HEK293 (cell line): ENCODE results near the gene ANP32A.

ENCODE experiments used
- CTCF ChIA-PET: fragments of 350-600 bp; formaldehyde crosslinking; extraction: SDS; loops from one replicate; lab custom pipeline; 2021; ENCODE audit warnings: antibody characterized with exemption; lab: Yijun Ruan, JAX
- POLR2A ChIA-PET: fragments of 300-600 bp; formaldehyde crosslinking; extraction: SDS; loops from one replicate; lab custom pipeline; 2020; ENCODE audit warnings: antibody characterized with exemption, inconsistent platforms; lab: Yijun Ruan, JAX
- H3K27ac ChIP-seq: fragments of 200-500 bp; sonication (Bioruptor generic); 2 replicates; pipeline ENCODE4 v1.5.1; 2014; ENCODE audit warnings: low read depth, low read length, control low read depth, inconsistent platforms; ENCODE audit errors: extremely low read depth
- H3K36me3 ChIP-seq, 2 experiments: fragments of 200-500 bp in 1 of 2; sonication (Bioruptor generic) in 1 of 2; 1 replicate in 1 of 2; 2 replicates in 1 of 2; pipeline ENCODE4 v1.5.1; 2014 to 2017; ENCODE audit warnings: inconsistent platforms in 2 of 2, low read length in 2 of 2; ENCODE audit not compliant: control insufficient read depth in 2 of 2, insufficient read depth in 1 of 2
- H3K4me1 ChIP-seq: fragments of 200-500 bp; sonication (Bioruptor generic); 2 replicates; pipeline ENCODE4 v1.5.1; 2014; ENCODE audit warnings: mild to moderate bottlenecking, low read length, inconsistent platforms; ENCODE audit not compliant: control insufficient read depth, insufficient read depth
- H3K4me3 ChIP-seq: 2 replicates; pipeline ENCODE4 v1.5.1; 2011; ENCODE audit warnings: low read depth, mild to moderate bottlenecking, control low read depth, low read length, moderate library complexity
- H3K9me3 ChIP-seq: fragments of 200-500 bp; sonication (Bioruptor generic); 2 replicates; pipeline ENCODE4 v1.5.1; 2014; ENCODE audit warnings: low read depth, low read length, inconsistent platforms; ENCODE audit not compliant: control insufficient read depth, insufficient read depth
- GFI1B ChIP-seq: fragments of 450-650 bp; formaldehyde crosslinking; IDR thresholded peaks from 2 replicates; pipeline ENCODE4 v1.5.1; 2016; ENCODE audit warnings: missing biosample characterization, missing genetic modification characterization
- SALL2 ChIP-seq: fragments of 450-650 bp; formaldehyde crosslinking; IDR thresholded peaks from 2 replicates; pipeline ENCODE4 v1.5.0; 2017; ENCODE audit warnings: missing biosample characterization, mild to moderate bottlenecking, missing genetic modification characterization, borderline replicate concordance
- WT1 ChIP-seq: fragments of 450-650 bp; formaldehyde crosslinking; IDR thresholded peaks from 2 replicates; pipeline ENCODE4 v1.5.1; 2016; ENCODE audit warnings: missing biosample characterization, missing genetic modification characterization
- ZBTB17 ChIP-seq: fragments of 450-650 bp; formaldehyde crosslinking; IDR thresholded peaks from 2 replicates; pipeline ENCODE4 v1.5.1; 2016; ENCODE audit warnings: missing biosample characterization, missing genetic modification characterization
- ZBTB20 ChIP-seq: fragments of 450-650 bp; formaldehyde crosslinking; IDR thresholded peaks from 2 replicates; pipeline ENCODE4 v1.5.1; 2016; ENCODE audit warnings: missing biosample characterization, missing genetic modification characterization
- ZBTB8A ChIP-seq: fragments of 450-650 bp; formaldehyde crosslinking; IDR thresholded peaks from 2 replicates; pipeline ENCODE4 v1.5.1; 2016; ENCODE audit warnings: missing biosample characterization, missing genetic modification characterization
- ZNF132 ChIP-seq: fragments of 450-650 bp; formaldehyde crosslinking; IDR thresholded peaks from 2 replicates; pipeline ENCODE4 v1.5.1; 2017; ENCODE audit warnings: missing biosample characterization, missing genetic modification characterization, borderline replicate concordance
- ZNF2 ChIP-seq: fragments of 450-650 bp; formaldehyde crosslinking; IDR thresholded peaks from 2 replicates; pipeline ENCODE4 v1.5.1; 2016; ENCODE audit warnings: missing biosample characterization, missing genetic modification characterization
- ZNF248 ChIP-seq: fragments of 450-650 bp; formaldehyde crosslinking; IDR thresholded peaks from 2 replicates; pipeline ENCODE4 v1.5.1; 2017; ENCODE audit warnings: missing biosample characterization, missing genetic modification characterization
- ZNF292 ChIP-seq: fragments of 450-650 bp; formaldehyde crosslinking; IDR thresholded peaks from 2 replicates; pipeline ENCODE4 v1.5.1; 2016; ENCODE audit warnings: low read depth, missing biosample characterization, missing genetic modification characterization, borderline replicate concordance
- ZNF302 ChIP-seq: fragments of 450-650 bp; formaldehyde crosslinking; IDR thresholded peaks from 2 replicates; pipeline ENCODE4 v1.5.1; 2016; ENCODE audit warnings: missing biosample characterization, missing genetic modification characterization, low read depth
- ZNF555 ChIP-seq: fragments of 450-650 bp; formaldehyde crosslinking; conservative IDR thresholded peaks from 2 replicates; pipeline ENCODE4 v1.5.1; 2017; ENCODE audit warnings: missing biosample characterization, mild to moderate bottlenecking, missing genetic modification characterization, inconsistent platforms
- ZNF624 ChIP-seq: fragments of 450-650 bp; formaldehyde crosslinking; IDR thresholded peaks from 2 replicates; pipeline ENCODE4 v1.5.1; 2017; ENCODE audit warnings: missing biosample characterization, missing genetic modification characterization
- ZNF629 ChIP-seq: fragments of 450-650 bp; formaldehyde crosslinking; IDR thresholded peaks from 2 replicates; pipeline ENCODE4 v1.5.1; 2017; ENCODE audit warnings: missing biosample characterization, missing genetic modification characterization
- ZNF768 ChIP-seq: fragments of 450-650 bp; formaldehyde crosslinking; IDR thresholded peaks from 2 replicates; pipeline ENCODE4 v1.5.1; 2018; ENCODE audit warnings: missing biosample characterization, mild to moderate bottlenecking, missing genetic modification characterization
- TF ChIP-seq, protein P1 (sequence below): fragments of 450-650 bp; formaldehyde crosslinking; IDR thresholded peaks from 2 replicates; pipeline ENCODE4 v1.5.1; 2016; ENCODE audit warnings: missing biosample characterization, missing genetic modification characterization
- TF ChIP-seq, protein P2 (sequence below): fragments of 450-650 bp; formaldehyde crosslinking; optimal IDR thresholded peaks from 2 replicates; pipeline ENCODE3; 2016; ENCODE audit warnings: missing biosample characterization, mild to moderate bottlenecking, missing genetic modification characterization
- TF ChIP-seq, protein P3 (sequence below): fragments of 450-650 bp; IDR thresholded peaks from 2 replicates; pipeline ENCODE4 v1.5.1; 2018; ENCODE audit warnings: missing biosample characterization, mild to moderate bottlenecking, missing genetic modification characterization
- TF ChIP-seq, protein P4 (sequence below): fragments of 450-650 bp; formaldehyde crosslinking; IDR thresholded peaks from 2 replicates; pipeline ENCODE4 v1.5.1; 2016; ENCODE audit warnings: missing biosample characterization, missing genetic modification characterization
- TF ChIP-seq, protein P5 (sequence below): fragments of 450-650 bp; formaldehyde crosslinking; IDR thresholded peaks from 2 replicates; pipeline ENCODE4 v1.5.1; 2016; ENCODE audit warnings: missing biosample characterization, missing genetic modification characterization

ANP32A gene

DNA sequence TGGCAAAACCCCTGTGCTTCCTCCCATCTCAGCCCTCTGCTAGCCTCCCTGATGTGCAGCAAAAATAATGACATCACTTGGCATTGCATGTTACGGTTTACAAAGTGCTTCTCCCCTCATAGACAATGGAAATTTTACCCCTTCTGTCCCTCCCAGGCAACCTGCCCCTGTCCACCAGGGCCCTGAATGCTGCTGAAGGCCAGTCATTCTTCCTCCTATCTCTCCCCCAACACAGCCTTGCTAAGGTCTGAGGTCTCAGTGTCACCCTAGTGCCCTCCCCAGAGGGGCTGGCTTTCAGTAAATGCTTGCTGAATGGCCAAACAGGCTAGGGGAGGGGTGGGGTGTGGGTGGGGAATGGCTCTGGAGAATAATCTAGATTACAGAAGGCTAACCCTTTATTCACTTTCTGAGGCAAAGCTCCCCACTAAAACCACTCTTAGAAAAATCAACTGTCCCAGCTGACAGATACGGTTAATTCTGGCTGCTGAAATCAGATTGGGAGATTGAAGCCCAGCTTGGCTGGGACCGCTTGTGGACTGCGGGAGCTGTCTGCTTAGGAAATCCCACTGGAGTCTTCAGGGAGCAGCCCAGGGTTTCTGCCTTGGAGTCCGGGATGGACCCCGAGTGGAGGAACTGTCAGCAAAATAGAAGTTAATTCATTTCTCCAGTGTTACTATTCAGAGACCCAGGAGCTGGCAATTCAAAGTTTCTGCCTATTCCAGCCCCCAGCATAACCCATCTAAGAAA, 22.9 kb downstream of the ANP32A start (continued):
- TF ChIP-seq, protein P1, sequence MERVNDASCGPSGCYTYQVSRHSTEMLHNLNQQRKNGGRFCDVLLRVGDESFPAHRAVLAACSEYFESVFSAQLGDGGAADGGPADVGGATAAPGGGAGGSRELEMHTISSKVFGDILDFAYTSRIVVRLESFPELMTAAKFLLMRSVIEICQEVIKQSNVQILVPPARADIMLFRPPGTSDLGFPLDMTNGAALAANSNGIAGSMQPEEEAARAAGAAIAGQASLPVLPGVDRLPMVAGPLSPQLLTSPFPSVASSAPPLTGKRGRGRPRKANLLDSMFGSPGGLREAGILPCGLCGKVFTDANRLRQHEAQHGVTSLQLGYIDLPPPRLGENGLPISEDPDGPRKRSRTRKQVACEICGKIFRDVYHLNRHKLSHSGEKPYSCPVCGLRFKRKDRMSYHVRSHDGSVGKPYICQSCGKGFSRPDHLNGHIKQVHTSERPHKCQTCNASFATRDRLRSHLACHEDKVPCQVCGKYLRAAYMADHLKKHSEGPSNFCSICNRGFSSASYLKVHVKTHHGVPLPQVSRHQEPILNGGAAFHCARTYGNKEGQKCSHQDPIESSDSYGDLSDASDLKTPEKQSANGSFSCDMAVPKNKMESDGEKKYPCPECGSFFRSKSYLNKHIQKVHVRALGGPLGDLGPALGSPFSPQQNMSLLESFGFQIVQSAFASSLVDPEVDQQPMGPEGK, result peak; percentile 62; the same call in 1 of the 2 replicates

DNA sequence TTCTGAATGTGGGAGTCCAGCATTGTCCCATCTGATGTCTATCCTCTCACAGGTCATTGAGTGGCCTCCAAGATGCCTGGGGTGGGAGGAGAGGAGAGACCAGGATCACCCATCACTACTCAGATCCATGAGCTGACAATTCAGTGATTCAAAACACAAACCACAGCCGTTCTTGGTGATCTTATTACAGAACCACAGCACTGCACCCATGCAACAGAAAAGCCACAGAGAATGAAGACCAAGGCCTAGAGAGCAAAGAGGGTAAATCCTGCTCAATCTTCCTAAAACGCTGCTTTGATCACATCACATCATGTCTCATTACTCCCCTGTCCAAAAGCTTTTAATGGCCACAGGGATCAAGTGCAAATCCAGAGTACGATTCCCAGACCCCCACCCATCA, 23.5 kb downstream of the ANP32A start:
- H3K4me1 ChIP-seq, result peaks cover 8% of the 10 kb centered on the region; the same call in 1 of the 2 replicates
- TF ChIP-seq ZNF292 (tag by site-specific recombination), result no peak
- no peak for TF ChIP-seq ZNF132 (tag by site-specific recombination)
- no peak for TF ChIP-seq ZNF555
- TF ChIP-seq ZBTB17 (tag by site-specific recombination), result peak; percentile 81
- TF ChIP-seq ZNF2, result no peak
- ChIA-PET POLR2A (no interaction called here), CTCF (no interaction called here)
- no peak overlapping the region for H3K4me3 ChIP-seq
- no peaks in the 10 kb centered on the region for H3K9me3 ChIP-seq
- H3K36me3 ChIP-seq, result no peaks in the 10 kb centered on the region; a peak in 1 of 3 replicates
- H3K27ac ChIP-seq, result no peak overlapping the region

DNA sequence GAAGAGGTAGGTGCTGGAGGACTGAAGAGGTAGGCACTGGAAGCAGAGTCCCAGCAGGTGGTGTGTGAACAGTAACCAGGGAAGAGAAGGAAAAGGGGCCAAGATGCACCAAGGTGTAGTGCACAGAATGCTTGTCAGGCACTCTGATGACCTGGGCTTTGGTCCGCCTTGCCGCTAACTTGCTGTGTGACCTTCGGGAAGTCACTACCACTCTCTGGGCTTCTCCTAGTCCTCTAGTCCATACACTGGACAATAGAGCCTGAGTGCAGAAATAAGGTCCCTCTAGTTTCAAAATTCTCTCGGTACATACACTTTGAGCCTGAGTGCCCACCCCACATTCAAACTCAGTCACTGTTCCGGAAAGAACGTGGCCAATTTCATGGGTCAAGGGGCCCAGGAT, 24.1 kb downstream of the ANP32A start:
- CTCF ChIA-PET, result no interaction called here
- Histone ChIP-seq H3K4me3 (no peak overlapping the region), H3K27ac (no peak overlapping the region), H3K9me3 (no peaks in the 10 kb centered on the region), H3K4me1 (peaks cover 8% of the 10 kb centered on the region; the same call in 1 of the 2 replicates), H3K36me3 (no peaks in the 10 kb centered on the region; a peak in 1 of 3 replicates)
- TF ChIP-seq ZNF768 (tag by site-specific recombination) (peak; percentile 67), ZBTB20 (tag by site-specific recombination) (no peak)
- POLR2A ChIA-PET, result no interaction called here

DNA sequence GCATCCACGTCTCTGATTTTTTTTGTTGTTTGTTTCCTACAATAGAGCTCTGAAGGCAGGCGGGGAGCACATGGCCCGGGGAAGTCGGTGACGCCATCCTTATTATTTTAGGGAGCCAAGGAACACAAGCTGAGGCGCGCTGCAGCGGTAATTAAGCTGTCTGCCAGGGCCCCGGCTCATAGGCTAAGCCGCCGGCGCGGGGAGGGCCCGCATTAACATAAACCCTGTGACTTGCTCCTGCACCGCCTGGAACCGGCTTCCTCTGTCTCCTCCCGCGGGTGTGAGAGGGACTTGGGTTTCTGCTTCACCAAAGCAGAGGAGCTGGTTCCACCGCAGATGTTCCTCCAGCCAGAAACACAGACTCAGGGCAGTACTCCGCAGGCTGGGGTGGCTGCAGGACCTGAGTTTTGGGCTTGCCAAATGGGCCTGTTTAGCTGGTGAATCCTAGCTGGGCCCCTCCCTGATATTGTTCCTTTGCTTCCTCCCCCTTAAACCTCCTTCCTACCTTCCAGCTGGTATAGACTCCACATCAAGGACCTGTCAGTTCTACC, 25.3 kb downstream of the ANP32A start:
- Histone ChIP-seq H3K27ac (no peak overlapping the region), H3K4me1 (peaks cover 8% of the 10 kb centered on the region), H3K36me3 (no peaks in the 10 kb centered on the region; a peak in 1 of 3 replicates), H3K4me3 (no peak overlapping the region), H3K9me3 (no peaks in the 10 kb centered on the region)
- CTCF ChIA-PET, result interaction anchor here (0.5 to 2.0 kb wide), 3 partner anchors 12 to 559 kb away, joined by 4 to 6 read pairs (median 6); no protein-coding TSS in a partner anchor
- POLR2A ChIA-PET, result interaction anchor here (1.0 to 1.4 kb wide), 3 partner anchors 11 to 24 kb away, joined by 3 to 5 read pairs (median 5); no protein-coding TSS in a partner anchor
- TF ChIP-seq WT1 (tag by site-specific recombination) (0 out of 2 replicates have a peak, but pooled peaks have one; percentile 14), SALL2 (tag by site-specific recombination) (no peak), ZNF624 (tag by site-specific recombination) (no peak), ZNF248 (no peak), ZNF629 (tag by site-specific recombination) (peak; percentile 65), ZBTB20 (tag by site-specific recombination) (peak; percentile 41; the same call in 1 of the 2 replicates), ZBTB8A (tag by site-specific recombination) (0 out of 2 replicates have a peak, but pooled peaks have one; percentile 32), GFI1B (tag by site-specific recombination) (no peak), ZNF302 (tag by site-specific recombination) (no peak)
- TF ChIP-seq, protein P2, sequence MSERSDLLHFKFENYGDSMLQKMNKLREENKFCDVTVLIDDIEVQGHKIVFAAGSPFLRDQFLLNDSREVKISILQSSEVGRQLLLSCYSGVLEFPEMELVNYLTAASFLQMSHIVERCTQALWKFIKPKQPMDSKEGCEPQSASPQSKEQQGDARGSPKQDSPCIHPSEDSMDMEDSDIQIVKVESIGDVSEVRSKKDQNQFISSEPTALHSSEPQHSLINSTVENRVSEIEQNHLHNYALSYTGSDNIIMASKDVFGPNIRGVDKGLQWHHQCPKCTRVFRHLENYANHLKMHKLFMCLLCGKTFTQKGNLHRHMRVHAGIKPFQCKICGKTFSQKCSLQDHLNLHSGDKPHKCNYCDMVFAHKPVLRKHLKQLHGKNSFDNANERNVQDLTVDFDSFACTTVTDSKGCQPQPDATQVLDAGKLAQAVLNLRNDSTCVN (tag by site-specific recombination), result peak; percentile 12
- TF ChIP-seq, protein P3, sequence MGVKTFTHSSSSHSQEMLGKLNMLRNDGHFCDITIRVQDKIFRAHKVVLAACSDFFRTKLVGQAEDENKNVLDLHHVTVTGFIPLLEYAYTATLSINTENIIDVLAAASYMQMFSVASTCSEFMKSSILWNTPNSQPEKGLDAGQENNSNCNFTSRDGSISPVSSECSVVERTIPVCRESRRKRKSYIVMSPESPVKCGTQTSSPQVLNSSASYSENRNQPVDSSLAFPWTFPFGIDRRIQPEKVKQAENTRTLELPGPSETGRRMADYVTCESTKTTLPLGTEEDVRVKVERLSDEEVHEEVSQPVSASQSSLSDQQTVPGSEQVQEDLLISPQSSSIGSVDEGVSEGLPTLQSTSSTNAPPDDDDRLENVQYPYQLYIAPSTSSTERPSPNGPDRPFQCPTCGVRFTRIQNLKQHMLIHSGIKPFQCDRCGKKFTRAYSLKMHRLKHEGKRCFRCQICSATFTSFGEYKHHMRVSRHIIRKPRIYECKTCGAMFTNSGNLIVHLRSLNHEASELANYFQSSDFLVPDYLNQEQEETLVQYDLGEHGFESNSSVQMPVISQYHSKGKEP (tag by site-specific recombination), result no peak
- TF ChIP-seq, protein P4, sequence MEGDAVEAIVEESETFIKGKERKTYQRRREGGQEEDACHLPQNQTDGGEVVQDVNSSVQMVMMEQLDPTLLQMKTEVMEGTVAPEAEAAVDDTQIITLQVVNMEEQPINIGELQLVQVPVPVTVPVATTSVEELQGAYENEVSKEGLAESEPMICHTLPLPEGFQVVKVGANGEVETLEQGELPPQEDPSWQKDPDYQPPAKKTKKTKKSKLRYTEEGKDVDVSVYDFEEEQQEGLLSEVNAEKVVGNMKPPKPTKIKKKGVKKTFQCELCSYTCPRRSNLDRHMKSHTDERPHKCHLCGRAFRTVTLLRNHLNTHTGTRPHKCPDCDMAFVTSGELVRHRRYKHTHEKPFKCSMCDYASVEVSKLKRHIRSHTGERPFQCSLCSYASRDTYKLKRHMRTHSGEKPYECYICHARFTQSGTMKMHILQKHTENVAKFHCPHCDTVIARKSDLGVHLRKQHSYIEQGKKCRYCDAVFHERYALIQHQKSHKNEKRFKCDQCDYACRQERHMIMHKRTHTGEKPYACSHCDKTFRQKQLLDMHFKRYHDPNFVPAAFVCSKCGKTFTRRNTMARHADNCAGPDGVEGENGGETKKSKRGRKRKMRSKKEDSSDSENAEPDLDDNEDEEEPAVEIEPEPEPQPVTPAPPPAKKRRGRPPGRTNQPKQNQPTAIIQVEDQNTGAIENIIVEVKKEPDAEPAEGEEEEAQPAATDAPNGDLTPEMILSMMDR (tag by site-specific recombination), result no peak
- TF ChIP-seq, protein P5, sequence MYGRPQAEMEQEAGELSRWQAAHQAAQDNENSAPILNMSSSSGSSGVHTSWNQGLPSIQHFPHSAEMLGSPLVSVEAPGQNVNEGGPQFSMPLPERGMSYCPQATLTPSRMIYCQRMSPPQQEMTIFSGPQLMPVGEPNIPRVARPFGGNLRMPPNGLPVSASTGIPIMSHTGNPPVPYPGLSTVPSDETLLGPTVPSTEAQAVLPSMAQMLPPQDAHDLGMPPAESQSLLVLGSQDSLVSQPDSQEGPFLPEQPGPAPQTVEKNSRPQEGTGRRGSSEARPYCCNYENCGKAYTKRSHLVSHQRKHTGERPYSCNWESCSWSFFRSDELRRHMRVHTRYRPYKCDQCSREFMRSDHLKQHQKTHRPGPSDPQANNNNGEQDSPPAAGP (tag by site-specific recombination), result peak; percentile 24
